ENCODE data around the gene STS.

STS gene

DNA sequence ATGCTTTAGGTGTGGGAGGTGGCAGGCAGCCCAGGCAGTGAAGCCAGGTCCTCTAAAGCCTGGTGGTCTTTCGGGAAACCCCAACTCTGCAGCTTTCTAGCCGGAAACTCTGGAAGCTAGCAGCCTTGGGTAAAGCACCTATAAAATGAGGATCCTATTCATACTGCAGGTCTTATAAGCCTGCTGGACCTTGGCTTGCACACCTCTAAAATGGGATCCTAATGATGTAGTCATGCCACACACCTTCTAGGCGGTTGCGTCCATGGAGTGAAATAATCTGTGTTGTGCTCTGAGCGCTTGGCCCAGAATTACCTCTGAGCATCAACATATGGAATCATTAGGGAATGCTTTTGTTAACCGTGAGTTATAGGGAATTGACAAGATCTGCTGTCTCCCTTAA lies 36.0 kb upstream of the STS start:
- no peak overlapping the region for H4K8ac ChIP-seq (ENCODE audit: low read depth, low read length)
- no peak overlapping the region for H3K14ac ChIP-seq (ENCODE audit: low read length)
- no peak overlapping the region for H2AFZ ChIP-seq (ENCODE audit: low read length)
- WGBS, 2 donors (ENCODE audit: extremely low coverage in 2 of 2, insufficient read length in 2 of 2, insufficient replicate concordance in 1 of 2) = no CpG with 5 or more reads among the region's 6 CpGs
- H3K4ac ChIP-seq (ENCODE audit: low read length) = no peak overlapping the region
- no peak overlapping the region for H3K4me3 ChIP-seq (ENCODE audit: low read length in 2 of 2)
- DNase-seq (ENCODE audit: low spot score) = no peak
- no peaks in the 10 kb centered on the region for H3K9me3 ChIP-seq (replicated peaks in 1 of 2; ENCODE audit: control insufficient read depth in 2 of 2, insufficient read depth in 1 of 2, low read depth in 1 of 2, low read length in 2 of 2)
- no peaks in the 10 kb centered on the region for H3K79me1 ChIP-seq (ENCODE audit: low read depth, low read length)
- H3K23ac ChIP-seq (ENCODE audit: low read depth, low read length, poor library complexity) = no peak overlapping the region
- H2BK5ac ChIP-seq (ENCODE audit: low read length) = no peak overlapping the region
- no peak overlapping the region for H2BK15ac ChIP-seq (ENCODE audit: low read length)
- no peak overlapping the region for H2AK5ac ChIP-seq (ENCODE audit: low read depth, low read length)
- no peak overlapping the region for H3K9ac ChIP-seq (ENCODE audit: low read depth, low read length, poor library complexity)
- H3K4me2 ChIP-seq (ENCODE audit: insufficient read depth, low read length, poor library complexity, severe bottlenecking) = no peak overlapping the region
- H2BK12ac ChIP-seq (ENCODE audit: low read length) = no peak overlapping the region
- H3K18ac ChIP-seq (ENCODE audit: low read length) = no peak overlapping the region
- H3K36me3 ChIP-seq (replicated peaks in 1 of 2; ENCODE audit: control insufficient read depth in 2 of 2, insufficient read depth in 2 of 2, low read length in 2 of 2) = no peaks in the 10 kb centered on the region
- no peaks in the 10 kb centered on the region for H3K27me3 ChIP-seq (ENCODE audit: control insufficient read depth in 3 of 3, insufficient read depth in 3 of 3, low read depth in 1 of 3, low read length in 3 of 3)
- H3K4me1 ChIP-seq (ENCODE audit: control insufficient read depth in 2 of 2, insufficient read depth in 1 of 2, low read depth in 1 of 2, low read length in 2 of 2) = peaks cover 6 to 9% of the 10 kb centered on the region in 2 donors
- H3K27ac ChIP-seq (replicated peaks; ENCODE audit: low read length) = no peak overlapping the region
- no peak overlapping the region for H4K91ac ChIP-seq (ENCODE audit: low read depth, low read length, poor library complexity)
- H2BK120ac ChIP-seq (ENCODE audit: low read depth, low read length) = no peak overlapping the region

DNA sequence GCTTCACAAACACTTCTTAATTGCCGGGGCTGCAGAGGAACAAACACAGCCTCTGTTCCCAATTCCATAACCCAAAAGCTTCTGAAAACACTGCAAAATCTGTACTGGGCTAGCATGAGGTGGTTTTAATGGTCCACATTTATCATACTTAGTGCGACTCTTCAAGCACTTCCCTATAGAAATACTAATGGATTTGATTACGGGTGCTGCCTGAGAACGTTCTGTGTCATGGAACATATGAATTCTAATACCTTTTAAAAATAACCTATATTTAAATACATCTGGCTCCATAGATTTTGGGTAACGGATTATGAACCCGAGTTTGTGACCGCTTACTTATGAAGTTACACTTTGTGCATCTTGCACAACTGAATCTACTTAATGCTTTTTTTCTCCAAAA lies 35.4 kb upstream of the STS start:
- no peak for DNase-seq (ENCODE audit: low spot score)
- Histone ChIP-seq H3K27me3 (ENCODE audit: control insufficient read depth in 3 of 3, insufficient read depth in 3 of 3, low read depth in 1 of 3, low read length in 3 of 3) (no peaks in the 10 kb centered on the region), H3K4ac (ENCODE audit: low read length) (no peak overlapping the region), H2BK5ac (ENCODE audit: low read length) (no peak overlapping the region), H3K9ac (ENCODE audit: low read depth, low read length, poor library complexity) (no peak overlapping the region), H3K4me1 (ENCODE audit: control insufficient read depth in 2 of 2, insufficient read depth in 1 of 2, low read depth in 1 of 2, low read length in 2 of 2) (peaks cover 6 to 9% of the 10 kb centered on the region in 2 donors), H3K18ac (ENCODE audit: low read length) (no peak overlapping the region), H2AK5ac (ENCODE audit: low read depth, low read length) (no peak overlapping the region), H2AFZ (ENCODE audit: low read length) (no peak overlapping the region), H4K8ac (ENCODE audit: low read depth, low read length) (no peak overlapping the region), H3K36me3 (replicated peaks in 1 of 2; ENCODE audit: control insufficient read depth in 2 of 2, insufficient read depth in 2 of 2, low read length in 2 of 2) (no peaks in the 10 kb centered on the region), H3K27ac (replicated peaks; ENCODE audit: low read length) (no peak overlapping the region), H3K79me1 (ENCODE audit: low read depth, low read length) (no peaks in the 10 kb centered on the region), H2BK120ac (ENCODE audit: low read depth, low read length) (no peak overlapping the region), H2BK15ac (ENCODE audit: low read length) (no peak overlapping the region), H3K14ac (ENCODE audit: low read length) (no peak overlapping the region), H3K4me3 (ENCODE audit: low read length in 2 of 2) (no peak overlapping the region), H3K9me3 (replicated peaks in 1 of 2; ENCODE audit: control insufficient read depth in 2 of 2, insufficient read depth in 1 of 2, low read depth in 1 of 2, low read length in 2 of 2) (no peaks in the 10 kb centered on the region), H2BK12ac (ENCODE audit: low read length) (no peak overlapping the region), H4K91ac (ENCODE audit: low read depth, low read length, poor library complexity) (no peak overlapping the region), H3K4me2 (ENCODE audit: insufficient read depth, low read length, poor library complexity, severe bottlenecking) (no peak overlapping the region), H3K23ac (ENCODE audit: low read depth, low read length, poor library complexity) (no peak overlapping the region)
- WGBS, 2 donors (ENCODE audit: extremely low coverage in 2 of 2, insufficient read length in 2 of 2, insufficient replicate concordance in 1 of 2) = no CpG with 5 or more reads among the region's 7 CpGs

DNA sequence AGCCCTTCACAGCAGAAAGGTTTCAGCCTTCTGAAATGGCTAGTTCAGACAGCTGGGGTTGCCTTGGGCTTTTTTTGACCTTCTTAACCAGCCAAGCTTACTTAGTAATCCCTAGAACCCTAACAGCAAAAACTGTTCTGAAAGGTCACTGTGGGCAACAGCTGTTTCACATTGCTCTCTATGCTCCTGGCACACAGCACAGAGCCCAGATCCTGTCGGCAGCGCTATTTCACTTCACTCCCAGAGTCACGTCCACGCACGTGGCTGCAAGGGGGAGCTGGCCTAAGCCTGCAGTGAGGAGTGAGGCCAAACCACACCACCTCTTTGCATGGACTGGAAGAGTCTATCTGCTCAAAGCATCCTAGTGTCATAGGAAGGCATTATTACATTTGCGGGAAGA lies 32.0 kb upstream of the STS start:
- no peaks in the 10 kb centered on the region for H3K9me3 ChIP-seq (replicated peaks in 1 of 2; ENCODE audit: control insufficient read depth in 2 of 2, insufficient read depth in 1 of 2, low read depth in 1 of 2, low read length in 2 of 2)
- no peaks in the 10 kb centered on the region for H3K36me3 ChIP-seq (replicated peaks in 1 of 2; ENCODE audit: control insufficient read depth in 2 of 2, insufficient read depth in 2 of 2, low read length in 2 of 2)
- no peak overlapping the region for H3K9ac ChIP-seq (ENCODE audit: low read depth, low read length, poor library complexity)
- H3K4me2 ChIP-seq (ENCODE audit: insufficient read depth, low read length, poor library complexity, severe bottlenecking) = no peak overlapping the region
- H3K23ac ChIP-seq (ENCODE audit: low read depth, low read length, poor library complexity) = no peak overlapping the region
- H4K8ac ChIP-seq (ENCODE audit: low read depth, low read length) = no peak overlapping the region
- no peaks in the 10 kb centered on the region for H3K79me1 ChIP-seq (ENCODE audit: low read depth, low read length)
- no peak overlapping the region for H3K4me3 ChIP-seq (ENCODE audit: low read length in 2 of 2)
- no peak overlapping the region for H2BK12ac ChIP-seq (ENCODE audit: low read length)
- H3K14ac ChIP-seq (ENCODE audit: low read length) = no peak overlapping the region
- no peak overlapping the region for H3K4ac ChIP-seq (ENCODE audit: low read length)
- H3K27ac ChIP-seq (replicated peaks; ENCODE audit: low read length) = no peak overlapping the region
- no peak overlapping the region for H2BK120ac ChIP-seq (ENCODE audit: low read depth, low read length)
- WGBS, 2 donors (ENCODE audit: extremely low coverage in 2 of 2, insufficient read length in 2 of 2, insufficient replicate concordance in 1 of 2) = no CpG with 5 or more reads among the region's 6 CpGs
- H3K18ac ChIP-seq (ENCODE audit: low read length) = no peak overlapping the region
- no peak for DNase-seq (ENCODE audit: low spot score)
- H3K4me1 ChIP-seq (ENCODE audit: control insufficient read depth in 2 of 2, insufficient read depth in 1 of 2, low read depth in 1 of 2, low read length in 2 of 2) = peaks cover 2 to 4% of the 10 kb centered on the region in 2 donors
- no peak overlapping the region for H2AFZ ChIP-seq (ENCODE audit: low read length)
- H4K91ac ChIP-seq (ENCODE audit: low read depth, low read length, poor library complexity) = no peak overlapping the region
- no peak overlapping the region for H2AK5ac ChIP-seq (ENCODE audit: low read depth, low read length)
- H2BK15ac ChIP-seq (ENCODE audit: low read length) = no peak overlapping the region
- H3K27me3 ChIP-seq (ENCODE audit: control insufficient read depth in 3 of 3, insufficient read depth in 3 of 3, low read depth in 1 of 3, low read length in 3 of 3) = no peaks in the 10 kb centered on the region
- H2BK5ac ChIP-seq (ENCODE audit: low read length) = no peak overlapping the region

DNA sequence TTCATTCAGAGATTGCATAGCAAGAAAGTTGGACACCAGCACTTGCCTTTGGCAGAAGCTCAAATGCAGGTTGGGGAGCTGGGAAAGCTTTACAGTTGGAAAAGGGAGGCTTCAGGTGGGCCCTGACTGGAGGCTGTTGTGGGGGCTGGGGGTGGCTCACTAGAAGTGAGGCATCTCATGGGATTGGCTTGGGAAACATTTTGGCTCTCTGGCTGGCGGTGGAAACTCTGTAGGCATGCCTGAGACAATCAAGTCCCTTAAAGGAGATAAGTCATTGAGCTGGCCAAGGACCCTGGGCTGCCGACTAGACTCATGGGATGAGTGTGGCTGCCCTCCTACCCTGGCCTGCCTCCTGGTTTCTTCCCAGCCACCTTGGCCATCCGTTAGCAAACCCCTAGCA lies 31.4 kb upstream of the STS start:
- H3K4me2 ChIP-seq (ENCODE audit: insufficient read depth, low read length, poor library complexity, severe bottlenecking) = no peak overlapping the region
- peaks cover 2% of the 10 kb centered on the region in 2 donors for H3K4me1 ChIP-seq (ENCODE audit: control insufficient read depth in 2 of 2, insufficient read depth in 1 of 2, low read depth in 1 of 2, low read length in 2 of 2)
- WGBS, 2 donors (ENCODE audit: extremely low coverage in 2 of 2, insufficient read length in 2 of 2, insufficient replicate concordance in 1 of 2) = no CpG with 5 or more reads among the region's 3 CpGs
- no peak overlapping the region for H4K8ac ChIP-seq (ENCODE audit: low read depth, low read length)
- H3K79me1 ChIP-seq (ENCODE audit: low read depth, low read length) = no peaks in the 10 kb centered on the region
- no peak overlapping the region for H2BK12ac ChIP-seq (ENCODE audit: low read length)
- H2BK15ac ChIP-seq (ENCODE audit: low read length) = no peak overlapping the region
- no peak overlapping the region for H2BK5ac ChIP-seq (ENCODE audit: low read length)
- H3K4ac ChIP-seq (ENCODE audit: low read length) = no peak overlapping the region
- no peak overlapping the region for H2AFZ ChIP-seq (ENCODE audit: low read length)
- H3K14ac ChIP-seq (ENCODE audit: low read length) = no peak overlapping the region
- no peaks in the 10 kb centered on the region for H3K9me3 ChIP-seq (replicated peaks in 1 of 2; ENCODE audit: control insufficient read depth in 2 of 2, insufficient read depth in 1 of 2, low read depth in 1 of 2, low read length in 2 of 2)
- DNase-seq (ENCODE audit: low spot score) = no peak
- H3K27ac ChIP-seq (replicated peaks; ENCODE audit: low read length) = no peak overlapping the region
- H2AK5ac ChIP-seq (ENCODE audit: low read depth, low read length) = no peak overlapping the region
- no peak overlapping the region for H2BK120ac ChIP-seq (ENCODE audit: low read depth, low read length)
- H3K27me3 ChIP-seq (ENCODE audit: control insufficient read depth in 3 of 3, insufficient read depth in 3 of 3, low read depth in 1 of 3, low read length in 3 of 3) = no peaks in the 10 kb centered on the region
- H3K4me3 ChIP-seq (ENCODE audit: low read length in 2 of 2) = no peak overlapping the region
- no peak overlapping the region for H4K91ac ChIP-seq (ENCODE audit: low read depth, low read length, poor library complexity)
- no peak overlapping the region for H3K18ac ChIP-seq (ENCODE audit: low read length)
- H3K36me3 ChIP-seq (replicated peaks in 1 of 2; ENCODE audit: control insufficient read depth in 2 of 2, insufficient read depth in 2 of 2, low read length in 2 of 2) = no peaks in the 10 kb centered on the region
- H3K23ac ChIP-seq (ENCODE audit: low read depth, low read length, poor library complexity) = no peak overlapping the region
- H3K9ac ChIP-seq (ENCODE audit: low read depth, low read length, poor library complexity) = no peak overlapping the region

Measured in neuronal stem cell (in vitro differentiated cells).